ENCODE results near the gene BBS1.

The BBS1 gene

GRCh38 chr11:66510271-66510989 lies at the start of gene BBS1 (continued):
- TF ChIP-seq ZSCAN5A (tag by site-specific recombination; IDR thresholded peaks at IDR 0.05) (no peak), ZNF121 (tag by site-specific recombination; IDR thresholded peaks at IDR 0.05) (no peak), ZBTB26 (tag by site-specific recombination; optimal IDR thresholded peaks at IDR 0.05) (peak; percentile 30), PRDM4 (tag by site-specific recombination; IDR thresholded peaks at IDR 0.05) (no peak; the same call in 1 of the 2 replicates), OVOL3 (tag by site-specific recombination; IDR thresholded peaks at IDR 0.05) (no peak), ZNF677 (tag by site-specific recombination; IDR thresholded peaks at IDR 0.05) (no peak), ZNF449 (tag by site-specific recombination; IDR thresholded peaks at IDR 0.05) (no peak), ZNF324 (tag by site-specific recombination; IDR thresholded peaks at IDR 0.05) (peak; percentile 75; the same call in 1 of the 2 replicates), PRDM2 (tag by site-specific recombination; IDR thresholded peaks at IDR 0.05; ENCODE audit: borderline replicate concordance) (no peak), TCF7L2 (IDR thresholded peaks at IDR 0.05; ENCODE audit: borderline replicate concordance, low read depth, low read length) (no peak), ZNF791 (tag by site-specific recombination; IDR thresholded peaks at IDR 0.05) (no peak), ZNF426 (tag by site-specific recombination; IDR thresholded peaks at IDR 0.05) (no peak), ZNF423 (tag by site-specific recombination; IDR thresholded peaks at IDR 0.05) (no peak)

All from HEK293 (cell line).